ENCODE measurements around the gene CPNE5.

The CPNE5 gene

DNA sequence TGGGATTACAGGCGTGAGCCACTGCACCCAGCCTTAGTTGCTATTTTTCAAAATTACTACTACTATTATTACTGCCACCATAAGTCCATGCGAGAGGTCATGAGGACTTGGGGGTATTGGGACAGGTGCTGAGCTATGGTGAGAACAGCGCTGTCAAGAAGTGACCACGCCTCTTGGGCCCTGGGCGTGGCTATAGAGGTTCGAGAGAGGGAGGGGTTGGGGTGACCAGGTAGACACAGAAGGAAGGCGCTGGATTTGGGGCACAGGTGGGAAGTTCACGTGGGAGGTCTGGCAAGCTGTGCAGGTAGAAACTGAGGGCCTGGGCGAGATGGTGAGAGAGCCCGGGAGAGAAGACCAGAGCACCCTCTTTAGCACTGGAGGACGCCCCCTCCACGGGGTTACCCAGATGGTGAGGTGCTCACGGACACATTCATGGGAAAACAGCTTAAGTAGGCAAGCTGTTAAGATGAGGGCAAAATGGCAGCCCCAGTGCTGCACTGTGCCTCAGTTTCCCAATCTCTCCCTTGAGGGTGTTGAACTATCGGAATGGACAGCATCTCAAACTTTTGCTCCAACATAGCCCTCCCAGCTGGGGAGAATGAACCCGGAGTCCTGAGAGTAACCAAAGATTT lies 80.6 kb downstream of the CPNE5 start:
- no peak for DNase-seq

GRCh38 chr6:36757943-36758508 lies 81.2 kb downstream of the CPNE5 start:
- no peak for DNase-seq

DNA sequence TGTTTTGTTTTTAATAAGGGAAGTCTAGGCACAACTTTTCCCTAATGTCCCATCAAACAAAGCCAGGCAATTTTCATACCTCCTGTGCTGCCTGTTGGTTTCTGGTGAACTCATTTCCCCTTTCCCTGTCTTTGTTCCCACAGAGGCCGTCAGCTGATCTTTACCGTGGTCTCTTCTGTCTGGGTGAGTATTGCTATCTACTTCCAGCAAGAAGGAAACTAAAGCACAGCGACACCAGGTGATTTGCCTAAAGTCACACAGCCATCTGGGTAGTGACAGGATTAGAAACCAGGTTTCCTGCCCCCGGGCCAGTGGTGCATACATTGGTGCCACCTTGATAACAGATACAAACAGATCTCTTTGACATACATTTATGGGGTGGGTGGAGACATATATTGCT lies 82.0 kb downstream of the CPNE5 start:
- peak; percentile 49 for DNase-seq

DNA sequence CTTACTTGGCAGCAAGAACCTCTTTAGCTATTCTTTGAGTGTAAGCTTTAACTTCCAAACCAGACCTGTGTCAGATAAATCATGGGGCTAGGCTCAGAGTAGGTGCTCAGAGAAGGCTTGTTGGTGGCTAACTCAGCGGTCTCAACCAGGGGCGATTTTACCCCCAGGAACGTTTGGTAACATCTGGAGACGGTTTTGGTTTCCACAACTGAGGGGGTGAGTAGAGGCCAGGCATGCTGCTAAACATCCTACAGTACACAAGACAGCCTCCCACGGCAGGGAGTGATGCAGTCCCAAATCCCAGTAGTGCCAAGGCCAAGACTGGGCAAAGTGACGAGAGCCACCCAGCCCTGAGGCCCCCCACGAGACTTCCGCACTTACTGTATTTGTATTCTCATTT lies 82.5 kb downstream of the CPNE5 start:
- DNase-seq = no peak

DNA sequence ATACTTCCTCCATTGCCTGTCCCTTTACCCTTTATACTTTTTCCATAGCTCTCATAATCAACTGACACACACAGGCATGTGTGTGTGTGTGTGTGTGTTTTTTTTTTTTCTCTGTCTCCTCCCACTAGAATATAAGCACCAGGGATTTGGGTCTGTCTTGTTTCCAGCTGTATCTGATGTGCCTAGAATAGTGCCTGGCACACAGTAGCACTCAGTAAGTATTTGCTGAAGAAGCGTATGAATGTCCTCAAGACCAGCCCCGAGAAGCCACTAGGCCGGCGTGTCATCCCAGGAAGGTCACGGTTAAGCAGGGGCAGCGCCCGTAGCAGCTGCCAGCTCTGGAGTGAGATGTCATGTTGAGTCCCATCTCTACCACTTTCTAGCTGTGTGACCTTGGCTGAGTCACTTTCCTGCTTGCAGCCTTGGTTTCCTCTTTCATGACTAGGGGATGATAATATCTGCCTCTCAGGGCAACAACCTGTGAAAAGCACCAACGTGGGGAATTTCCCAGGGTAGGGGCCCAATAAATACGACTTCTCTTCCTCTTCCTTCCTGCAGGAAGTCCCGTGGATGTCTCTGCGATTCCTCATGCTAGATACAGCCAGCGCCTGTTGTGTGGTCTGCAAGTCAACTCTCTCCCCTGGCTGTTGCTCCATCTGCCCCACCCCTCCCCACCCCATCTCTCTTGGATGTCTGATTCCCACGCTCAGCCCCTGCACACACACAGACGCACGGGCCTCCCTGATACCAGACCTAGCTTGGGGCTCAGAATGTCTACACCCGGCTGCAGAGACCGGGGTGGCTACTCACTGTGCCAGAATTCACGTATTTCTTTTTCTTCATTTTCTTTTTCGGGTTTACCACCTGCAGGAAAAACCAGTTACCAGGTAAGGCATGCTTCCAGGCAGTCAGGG lies 83.6 kb downstream of the CPNE5 start:
- peak; percentile 80 for DNase-seq

DNA sequence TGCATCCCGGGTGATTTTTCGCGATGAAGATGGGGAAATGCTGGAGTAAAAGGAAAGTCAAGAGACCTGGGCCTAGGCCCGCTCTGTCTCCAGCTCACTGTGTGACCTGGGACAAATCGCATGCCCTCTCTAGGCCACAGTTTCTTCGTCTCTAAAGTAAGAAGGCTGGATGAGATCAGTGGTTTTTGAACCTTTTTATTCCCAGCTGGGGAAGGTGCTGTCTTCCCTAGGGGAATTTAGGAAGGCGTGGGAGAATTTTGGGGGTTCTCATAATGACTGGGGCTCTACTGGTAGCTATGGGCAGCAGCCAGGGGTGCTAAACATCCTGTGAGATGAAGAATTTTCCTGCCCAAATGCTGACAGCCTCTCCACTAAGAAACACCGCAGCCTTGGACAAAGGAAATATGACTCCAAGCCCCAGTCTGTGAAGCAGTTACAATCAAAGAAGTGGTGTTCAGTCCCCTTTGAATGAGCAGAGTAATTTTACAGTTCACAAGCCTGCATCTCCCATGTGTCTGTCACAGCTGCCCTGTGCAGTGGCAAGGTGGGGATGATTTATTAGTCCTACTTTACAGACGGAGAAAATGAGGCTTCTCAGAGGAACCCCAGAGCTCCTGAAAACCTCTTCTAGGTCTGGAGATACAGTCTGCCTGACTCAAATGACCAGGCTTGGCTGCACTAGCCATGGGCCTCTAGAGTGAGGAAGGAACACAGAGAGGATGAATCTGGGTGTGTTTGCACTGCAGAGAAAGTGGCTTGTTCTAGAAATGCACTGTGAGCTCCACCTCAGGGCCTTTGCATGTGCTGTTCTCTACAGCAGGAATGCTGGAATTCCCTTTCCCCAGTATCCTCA lies 84.4 kb downstream of the CPNE5 start:
- DNase-seq = no peak

GRCh38 chr6:36753671-36754405 lies 85.4 kb downstream of the CPNE5 start:
- peak; percentile 81 for DNase-seq

DNA sequence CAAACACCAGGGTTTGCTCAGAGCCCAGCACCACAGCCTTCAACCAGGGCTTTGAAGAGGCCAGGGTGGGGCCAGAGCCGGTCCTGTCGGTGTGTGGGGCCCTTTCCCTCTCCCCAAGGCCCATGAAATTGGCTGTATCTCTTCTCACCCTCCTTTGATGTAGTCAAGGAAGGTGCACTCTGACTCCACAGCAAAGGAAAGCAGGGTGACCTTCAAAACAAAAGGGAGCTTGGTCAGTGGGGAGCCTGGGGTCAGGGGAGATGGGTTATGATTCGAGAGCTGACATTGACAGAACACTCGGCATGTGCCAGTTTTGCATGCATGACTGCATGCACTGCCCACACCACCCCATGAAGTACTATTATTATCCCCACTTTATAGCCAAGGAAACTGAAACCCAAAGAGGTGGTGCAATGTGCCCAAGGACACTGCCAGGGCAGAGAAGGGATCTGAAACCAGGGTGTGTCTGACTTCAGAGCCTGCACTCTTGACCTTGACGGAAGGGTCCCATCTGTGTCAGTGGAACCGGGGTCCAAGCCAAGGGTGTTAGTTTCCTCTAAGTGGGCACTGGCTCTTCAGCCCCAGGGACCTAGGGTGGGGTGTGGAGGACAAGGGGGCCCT lies 86.2 kb downstream of the CPNE5 start:
- peak; percentile 93 for DNase-seq

- peak; percentile 36 for DNase-seq
Measured at GRCh38 chr6:36752187-36752885, 86.9 kb downstream of the CPNE5 start.

GRCh38 chr6:36751833-36752186 lies 87.4 kb downstream of the CPNE5 start:
- DNase-seq = no peak

DNA sequence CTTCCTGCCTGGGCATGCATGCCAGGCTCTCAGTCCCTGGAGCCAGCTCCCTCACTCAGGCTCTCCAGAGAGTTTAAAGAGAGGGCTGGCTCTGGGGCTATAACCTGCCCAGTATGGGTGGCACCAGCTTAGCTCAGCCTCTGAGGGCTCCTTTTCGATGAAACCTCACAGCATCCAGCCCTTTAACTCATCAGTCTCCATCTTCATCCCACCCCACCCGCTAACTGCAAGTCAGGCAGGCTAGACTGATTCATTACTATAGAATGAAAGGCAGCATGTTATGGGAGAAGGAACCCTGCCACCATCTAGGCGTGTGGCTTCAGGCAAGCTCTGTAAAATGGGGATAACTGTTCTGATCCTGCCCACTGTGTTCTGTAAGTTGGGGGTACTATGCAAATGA lies 88.2 kb downstream of the CPNE5 start:
- no peak for DNase-seq

GRCh38 chr6:36749829-36750489 lies 89.3 kb downstream of the CPNE5 start:
- DNase-seq = no peak

- no peak for DNase-seq
Measured at GRCh38 chr6:36746251-36746650, 93.0 kb downstream of the CPNE5 start.

DNA sequence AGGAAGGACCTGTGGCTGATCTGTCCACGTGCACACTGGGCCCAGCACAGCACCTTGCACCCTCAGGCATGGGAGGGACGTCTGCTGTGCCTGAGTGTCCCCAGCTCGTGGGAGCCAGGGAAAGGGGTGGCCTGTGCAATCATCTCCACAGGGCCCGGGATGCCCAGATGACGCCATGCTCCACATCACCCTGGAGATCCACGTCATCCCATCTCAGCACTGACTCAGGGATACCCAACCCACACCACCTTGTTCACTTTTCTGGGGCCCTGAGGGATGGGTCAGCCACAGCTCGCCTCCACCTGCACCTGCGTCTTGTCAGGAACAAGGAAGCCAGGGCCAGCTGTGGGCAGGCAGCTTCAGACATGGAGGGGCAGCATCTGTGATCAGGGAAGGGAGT lies 93.4 kb downstream of the CPNE5 start:
- no peak for DNase-seq

- no peak for DNase-seq
Measured at GRCh38 chr6:36745283-36745682, 94.0 kb downstream of the CPNE5 start.

DNA sequence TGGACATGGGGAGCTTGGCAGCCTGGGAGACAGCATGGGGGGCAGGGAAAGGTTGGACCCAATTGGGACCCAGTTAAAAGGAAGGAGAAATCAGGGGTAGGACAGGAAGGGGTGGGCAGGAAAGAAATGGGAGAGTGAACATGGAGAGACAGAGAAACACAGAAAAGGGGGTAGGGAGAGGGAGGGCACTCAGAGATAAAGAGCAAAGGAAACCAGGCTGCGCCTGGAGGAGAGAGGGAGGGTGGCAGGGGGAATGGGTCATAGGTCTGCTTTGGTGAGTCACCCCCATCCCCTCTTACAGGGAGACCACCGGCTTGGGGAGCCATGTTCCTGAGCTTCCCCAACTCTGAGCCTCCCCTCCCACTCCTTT lies 95.0 kb downstream of the CPNE5 start:
- no peak for DNase-seq

- DNase-seq = no peak
Measured at GRCh38 chr6:36743538-36744303, 95.5 kb downstream of the CPNE5 start.

DNA sequence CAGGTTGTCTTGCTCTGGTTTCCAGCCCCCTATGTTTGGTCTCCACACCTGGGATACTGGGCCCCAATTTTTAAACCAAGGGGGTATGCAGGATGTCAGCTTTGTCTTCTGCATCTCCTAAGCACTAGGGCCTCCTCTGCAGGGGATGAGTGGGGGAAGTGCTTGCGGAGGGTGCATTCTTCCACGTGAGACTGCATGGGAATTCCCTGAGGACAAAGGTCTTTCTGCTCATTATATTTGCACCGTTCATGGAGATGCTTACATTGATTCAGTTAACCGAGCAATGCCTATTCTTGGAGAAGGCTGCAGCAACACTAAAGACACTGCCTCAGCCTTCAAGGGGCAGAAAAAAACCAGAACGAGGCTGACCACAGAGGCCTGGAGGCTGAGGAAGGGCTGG lies 96.2 kb downstream of the CPNE5 start:
- no peak for DNase-seq

DNA sequence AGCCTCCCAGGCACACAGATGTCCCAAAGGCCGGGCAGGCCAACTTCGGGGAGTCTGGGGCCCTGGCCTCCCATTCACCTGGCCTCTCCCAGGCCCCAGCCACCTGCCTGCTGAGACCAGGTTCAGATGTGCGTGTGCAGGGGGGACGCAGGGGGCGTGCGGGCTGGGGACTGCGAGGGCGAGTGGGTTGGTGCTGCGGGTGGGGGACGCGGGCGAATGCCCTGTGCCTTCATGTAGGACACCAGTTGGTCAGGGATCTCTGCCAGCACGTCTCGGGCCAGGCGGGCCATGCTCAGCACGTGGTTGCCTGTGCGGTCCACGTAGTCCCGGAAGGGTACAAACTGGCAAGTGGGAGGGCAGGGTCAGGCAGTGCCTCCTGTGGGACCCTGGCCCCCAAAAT lies 97.1 kb downstream of the CPNE5 start:
- DNase-seq = no peak

GRCh38 chr6:36740818-36741179 lies 98.4 kb downstream of the CPNE5 start:
- DNase-seq = no peak
